ENCODE results near the gene HTRA2.
"Not testable (repeated sequence)": the region's sequence is repeated elsewhere in the genome, so short reads cannot be mapped to it uniquely, and the experiment has no call there.

Gene HTRA2

GRCh38 chr2:74558284-74559230, 28.8 kb downstream of the HTRA2 start:
- no peak for DNase-seq

DNA sequence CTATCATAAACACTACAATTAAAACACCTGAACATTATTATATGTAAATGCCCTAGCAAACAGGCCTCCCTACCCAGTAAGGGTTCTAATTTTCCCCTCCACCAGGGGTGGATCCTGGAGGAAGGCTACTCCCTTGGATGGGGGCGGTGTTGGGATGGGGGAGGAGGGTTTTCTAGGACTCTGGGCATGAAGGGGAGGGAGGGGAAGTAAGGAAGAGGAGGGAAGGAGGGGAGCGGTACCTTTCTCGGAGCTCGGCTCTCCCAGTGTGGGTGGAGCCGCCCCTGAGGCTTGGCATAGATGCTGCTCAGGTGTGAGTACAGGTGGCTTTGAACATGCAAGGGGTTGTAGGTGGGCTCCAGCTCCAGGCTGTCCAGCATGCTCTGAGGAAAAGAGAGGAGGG, 30.2 kb downstream of the HTRA2 start:
- no peak for DNase-seq

GRCh38 chr2:74560591-74560990, 30.9 kb downstream of the HTRA2 start:
- DNase-seq: no peak

- DNase-seq: not testable (repeated sequence)
Measured at GRCh38 chr2:74561022-74561421, 31.3 kb downstream of the HTRA2 start.

DNA sequence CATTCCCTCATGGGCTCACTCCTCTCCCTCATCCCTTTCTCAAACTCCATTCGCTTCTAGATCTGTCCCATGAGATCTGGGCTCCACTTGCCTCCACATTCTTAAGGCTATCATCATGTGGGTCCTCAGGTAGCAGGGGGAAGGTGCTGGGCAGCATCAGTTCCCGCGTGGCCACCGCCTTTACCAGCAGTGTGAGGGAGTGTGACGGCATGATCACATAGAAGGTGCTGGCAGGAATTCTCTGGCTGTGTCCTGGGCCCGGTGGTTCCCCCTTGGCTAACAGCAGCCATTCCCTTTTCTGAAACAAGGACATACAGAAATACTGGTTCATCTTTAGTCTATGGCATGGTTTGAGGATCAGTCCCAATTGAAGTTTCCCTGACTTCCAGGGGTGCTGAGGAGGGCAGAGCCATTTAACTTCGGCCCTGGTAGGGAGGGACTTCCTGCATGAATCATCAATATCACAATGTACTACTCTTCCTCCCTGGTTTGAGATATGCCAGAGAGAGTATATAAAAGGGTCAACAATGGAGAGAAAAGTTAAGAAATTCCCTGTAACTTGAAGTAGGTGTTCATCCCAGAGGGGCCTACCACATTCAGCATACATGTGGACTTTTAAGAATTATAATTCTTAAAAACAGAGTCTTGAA, 32.5 kb downstream of the HTRA2 start:
- DNase-seq: no peak

- DNase-seq: no peak
Measured at GRCh38 chr2:74564222-74564621, 34.5 kb downstream of the HTRA2 start.

DNA sequence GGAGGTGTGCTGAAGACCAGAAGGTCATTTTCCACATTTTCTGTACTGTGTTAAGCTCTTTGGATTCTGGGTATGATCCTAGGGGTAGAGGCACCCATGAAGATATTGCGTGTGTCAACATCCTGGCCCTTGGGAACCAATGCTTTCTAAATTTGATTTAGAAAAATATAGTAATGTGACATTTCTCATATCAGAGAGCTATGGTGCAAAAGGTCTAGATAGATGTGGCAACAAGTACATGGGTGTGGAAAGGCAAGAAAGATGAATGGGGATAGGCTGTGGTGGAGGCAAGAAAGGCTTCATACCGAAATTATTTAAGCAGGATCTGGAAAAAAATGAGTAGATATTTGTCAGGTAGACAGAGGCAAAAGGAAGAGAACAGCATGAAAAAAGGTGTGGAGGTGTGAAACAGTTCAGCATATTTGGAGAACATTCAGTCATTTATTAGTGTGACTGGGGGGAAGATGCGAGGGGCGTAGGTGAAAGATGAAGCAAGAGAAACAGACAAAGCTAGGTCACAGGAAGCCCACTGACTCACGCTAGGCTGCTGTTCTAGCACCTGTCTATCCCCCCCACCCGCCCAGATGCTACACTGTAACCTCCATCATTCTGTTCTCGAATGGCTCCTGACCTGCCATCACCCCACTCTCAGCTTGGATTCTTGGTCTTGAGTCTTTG, 36.5 kb downstream of the HTRA2 start:
- no peak for DNase-seq

- no peak for DNase-seq
Measured at GRCh38 chr2:74566754-74567085, 37.0 kb downstream of the HTRA2 start.

- no peak for DNase-seq
Measured at GRCh38 chr2:74567881-74568280, 38.1 kb downstream of the HTRA2 start.

DNA sequence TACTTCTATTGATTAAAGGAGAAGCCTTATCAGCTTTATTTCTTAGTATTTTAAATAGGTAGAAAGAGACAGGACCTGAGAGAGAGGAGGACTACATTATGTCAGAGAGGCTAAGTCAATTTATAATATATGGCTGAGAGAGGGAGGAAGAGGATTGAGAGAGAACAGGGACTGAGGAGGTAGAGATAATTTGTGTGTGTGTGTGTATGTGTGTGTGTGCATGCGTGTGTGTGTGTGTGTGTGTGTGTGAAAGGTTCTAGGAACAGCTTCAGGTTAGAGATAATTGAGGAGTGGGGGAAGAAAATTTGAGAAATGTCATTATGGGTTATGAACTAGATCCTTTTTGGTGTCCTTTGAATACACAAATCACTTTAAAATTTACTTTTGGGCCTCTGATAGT, 40.0 kb downstream of the HTRA2 start:
- DNase-seq: no peak

DNA sequence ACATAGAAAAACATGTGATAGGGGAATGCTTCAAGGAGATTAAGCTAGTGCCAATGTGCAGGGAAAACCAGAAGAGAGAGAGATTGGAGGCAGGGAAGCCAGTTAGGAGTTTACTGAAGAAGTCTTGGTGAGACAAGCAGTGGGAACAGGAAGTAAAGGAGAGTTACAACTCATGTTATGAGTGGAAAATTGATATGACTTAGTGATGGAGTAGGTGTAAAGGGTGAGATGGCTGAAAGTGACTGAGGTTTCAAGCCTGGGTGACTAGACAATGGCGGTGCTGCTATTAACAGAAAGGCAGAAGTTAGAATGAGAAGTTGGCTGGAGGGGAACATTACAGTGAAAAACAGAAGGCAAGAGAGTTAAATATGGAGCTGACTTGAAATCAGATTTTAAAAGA, 41.3 kb downstream of the HTRA2 start:
- peak in 1 of 56 donors; percentile 10 for DNase-seq

GRCh38 chr2:74572178-74572925, 42.6 kb downstream of the HTRA2 start:
- DNase-seq: no peak

- peak in 3 of 56 donors; percentile 5 to 20 (median 15) for DNase-seq
Measured at GRCh38 chr2:74573747-74574562, 44.2 kb downstream of the HTRA2 start.

DNA sequence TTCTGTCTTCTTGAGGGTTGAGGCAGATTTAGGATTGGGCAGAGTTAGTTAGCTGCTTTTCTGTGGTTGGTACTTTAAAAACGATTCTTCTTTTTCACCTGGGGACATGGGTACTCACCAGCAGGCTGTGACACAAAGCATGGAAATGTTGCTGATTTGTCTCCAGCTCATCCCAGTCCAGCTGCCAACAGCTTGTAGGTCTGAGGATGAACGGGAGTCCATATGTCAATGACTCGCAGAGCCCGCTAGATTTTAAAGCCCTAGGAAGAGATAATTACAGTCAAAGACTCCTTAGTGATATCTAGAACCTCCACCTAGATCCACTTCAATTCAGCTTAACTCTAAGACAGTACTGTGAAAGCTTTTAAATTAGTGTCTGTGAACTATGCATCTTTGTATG, 45.6 kb downstream of the HTRA2 start:
- DNase-seq: no peak

DNA sequence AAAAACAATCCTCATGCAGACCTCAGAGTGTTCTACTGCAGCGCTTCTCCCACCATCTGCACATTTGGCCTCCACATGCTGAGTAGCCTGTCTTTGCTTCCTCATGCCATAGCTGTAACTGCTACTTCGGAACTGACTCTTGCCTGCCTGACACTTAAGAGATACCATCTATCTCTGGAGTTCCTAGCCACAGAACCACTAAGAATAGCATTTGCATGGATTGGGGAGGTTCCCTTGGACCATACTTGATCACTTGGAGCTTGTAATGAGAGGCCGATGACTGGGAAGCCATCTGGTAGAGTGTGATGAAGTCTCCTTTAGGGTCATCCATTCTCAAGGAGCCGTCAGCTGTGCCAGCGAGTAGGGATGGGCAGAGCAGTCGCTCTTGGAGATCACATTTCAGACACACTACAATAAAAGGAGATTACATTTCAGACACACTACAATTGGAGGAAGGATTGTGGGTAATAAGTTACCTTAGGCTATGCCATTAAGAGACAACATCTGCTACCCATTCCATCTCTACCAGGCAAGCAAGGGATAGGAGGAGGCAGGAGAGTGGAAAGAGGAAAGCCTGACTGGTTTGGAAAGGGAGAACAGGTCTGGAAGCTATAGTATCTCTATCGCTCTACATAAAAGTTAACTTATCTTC, 46.6 kb downstream of the HTRA2 start:
- DNase-seq: no peak

DNA sequence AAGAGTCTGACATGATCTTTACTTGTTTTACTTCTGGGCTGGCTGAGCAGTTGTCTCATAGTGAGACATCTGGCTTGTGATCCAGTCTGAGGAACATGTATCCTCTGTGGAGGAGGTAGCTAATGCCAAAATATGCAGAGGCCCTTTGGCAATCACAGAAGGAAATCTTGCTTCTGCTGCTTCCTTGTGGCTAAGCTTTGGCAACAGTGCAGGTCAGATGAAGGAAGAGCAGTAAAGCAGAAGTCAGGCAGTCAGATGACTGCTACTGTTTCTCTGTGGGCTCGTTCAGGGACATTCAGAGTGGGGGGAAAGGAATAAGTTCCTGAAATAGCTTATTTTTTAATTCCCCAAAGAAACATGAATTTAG, 47.1 kb downstream of the HTRA2 start:
- peak in 4 of 56 donors; percentile 12 to 42 (median 22) for DNase-seq

DNA sequence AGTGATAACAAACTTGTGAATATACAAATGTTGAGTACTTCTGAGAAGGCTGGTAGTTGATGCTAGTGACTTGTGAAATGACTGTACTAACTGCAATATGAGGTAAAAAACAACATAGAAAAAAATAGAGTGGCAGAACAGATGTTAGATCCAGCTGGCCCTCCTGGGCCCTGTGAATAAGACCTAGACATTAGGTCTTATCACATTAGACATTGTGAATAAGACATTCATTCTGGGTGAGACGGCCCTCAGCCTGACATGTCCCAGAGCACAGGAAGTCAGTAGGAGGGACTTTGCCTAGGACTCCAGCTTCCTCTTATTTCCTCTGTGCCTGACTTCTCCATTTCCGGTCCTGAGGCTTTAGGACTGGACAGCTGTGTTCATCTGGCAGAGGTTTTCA, 47.7 kb downstream of the HTRA2 start:
- DNase-seq: no peak

DNA sequence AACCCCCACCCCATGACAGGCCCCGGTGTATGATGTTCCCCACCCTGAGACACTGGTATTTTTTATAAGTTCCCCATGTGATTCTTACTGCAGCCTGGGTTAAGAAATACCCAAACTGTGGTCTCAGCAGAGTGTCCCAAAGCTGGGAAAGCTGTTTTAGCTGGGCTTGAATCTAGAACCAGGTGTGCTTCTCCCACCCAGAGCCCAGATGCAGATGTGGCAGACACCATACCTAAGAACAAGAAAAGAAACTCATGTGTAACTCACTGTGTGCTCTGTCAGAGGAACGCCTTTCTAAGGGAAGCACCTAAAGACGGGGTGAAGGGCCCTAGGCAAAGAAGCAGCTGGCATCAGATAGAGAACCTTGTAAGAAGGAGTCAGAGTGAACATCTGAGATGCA, 48.7 kb downstream of the HTRA2 start:
- no peak for DNase-seq

- no peak for DNase-seq
Measured at GRCh38 chr2:74581463-74581862, 51.7 kb downstream of the HTRA2 start.

DNA sequence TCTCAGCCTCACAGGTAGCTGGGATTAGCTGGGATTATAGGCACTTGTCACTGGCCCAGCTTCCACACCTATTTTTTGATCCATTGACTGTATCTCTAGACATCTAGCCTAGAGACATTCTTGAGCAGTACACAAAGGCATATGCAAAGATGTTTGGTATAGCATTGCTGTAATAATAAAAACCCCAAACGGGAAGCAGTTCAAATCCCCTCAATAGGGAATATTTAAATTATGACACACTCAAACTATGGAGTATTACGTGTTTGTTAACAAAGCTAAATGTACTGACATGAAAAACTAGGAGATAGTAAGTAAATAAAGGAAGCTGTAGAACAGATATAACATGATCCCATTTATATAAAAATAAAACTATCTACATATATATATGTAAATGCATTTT, 52.5 kb downstream of the HTRA2 start:
- DNase-seq: no peak
